K562 (cell line): Measurements from ENCODE around the gene ILF3. TPM values are rescaled to one million over a fixed set of nuclear protein-coding genes. Genes with fewer than 3 reads are reported as not detected.

Experiments
- AFF1 ChIP-seq, 2 experiments: fragments of 450-650 bp; IDR thresholded peaks; 2 replicates each; pipeline ENCODE4 v1.6.1; 2018; ENCODE audit warnings: mild to moderate bottlenecking in 2 of 2, low read depth in 1 of 2; ENCODE audit not compliant: partially characterized antibody in 2 of 2
- ARID1B ChIP-seq: fragments of 450-650 bp; IDR thresholded peaks from 2 replicates; pipeline ENCODE4 v1.6.1; 2016; ENCODE audit warnings: antibody characterized with exemption, mild to moderate bottlenecking, inconsistent platforms
- DPF2 ChIP-seq: fragments of 450-650 bp; IDR thresholded peaks from 2 replicates; pipeline ENCODE4 v1.6.1; 2016
- EHMT2 ChIP-seq: fragments of 450-650 bp; IDR thresholded peaks from 2 replicates; pipeline ENCODE4 v1.6.1; 2018; ENCODE audit warnings: antibody characterized with exemption
- JUN ChIP-seq, 2 experiments: sonication (generic) in 1 of 2; formaldehyde crosslinking in 1 of 2; IDR thresholded peaks; 2 replicates each; pipeline versions ENCODE4 v1.6.1 to v1.8.0; 2012 to 2022; ENCODE audit warnings: borderline replicate concordance in 2 of 2, mild to moderate bottlenecking in 2 of 2, improper control_type of control experiment in 1 of 2, low read depth in 1 of 2, low read length in 1 of 2, missing genetic modification reagents in 1 of 2
- MECOM ChIP-seq: fragments of 250-450 bp; sonication (Bioruptor Pico); IDR thresholded peaks from 2 replicates; pipeline ENCODE4 v1.8.0; 2022; ENCODE audit warnings: inconsistent platforms
- MED1 ChIP-seq: sonication (generic); formaldehyde crosslinking; IDR thresholded peaks from 2 replicates; pipeline ENCODE4 v1.8.1; 2023; ENCODE audit warnings: missing genetic modification reagents, borderline replicate concordance
- MLLT1 ChIP-seq, 2 experiments: fragments of 450-650 bp; IDR thresholded peaks; 2 replicates each; pipeline ENCODE4 v1.6.1; 2016
- NCOR1 ChIP-seq: fragments of 450-650 bp; IDR thresholded peaks from 2 replicates; pipeline ENCODE4 v1.6.1; 2016; ENCODE audit warnings: mild to moderate bottlenecking, moderate library complexity
- PBX2 ChIP-seq, 2 experiments: IDR thresholded peaks in 1 of 2; conservative IDR thresholded peaks in 1 of 2; 2 replicates each; pipeline ENCODE4 v1.6.1; 2016; ENCODE audit warnings: low read depth in 2 of 2, mild to moderate bottlenecking in 1 of 2, missing compliant biosample characterization in 1 of 2, missing genetic modification characterization in 1 of 2, moderate library complexity in 1 of 2
- SMARCA4 ChIP-seq: fragments of 450-650 bp; IDR thresholded peaks from 2 replicates; pipeline ENCODE4 v1.6.1; 2016
- XRCC4 ChIP-seq: IDR thresholded peaks from one replicate; pipeline ENCODE4 v1.6.1; 2011; ENCODE audit not compliant: insufficient read depth, insufficient read length; ENCODE audit errors: extremely low read depth
- polyA plus RNA-seq, 8 experiments: library from polyadenylated mRNA; depleted of rRNA in 4 of 8; stranded (reverse) in 5 of 8; unstranded in 3 of 8; fragments of >200 nt; fragmentation: Nextera tagmentation in 2 of 8; fragmentation: Illumina TruSeq in 1 of 8; extraction: Ambion mirVana in 2 of 8; extraction: Trizol in 1 of 8; gene quantifications; 2 replicates each; pipeline versions ENCODE4 v1.2.1 to v1.2.3, GENCODE V29; 2011 to 2014; ENCODE audit warnings: inconsistent platforms in 1 of 8, missing spikeins in 1 of 8
- total RNA-seq, 7 experiments: library from RNA; depleted of rRNA in 6 of 7; stranded (reverse); fragments of >200 nt in 6 of 7; fragmentation: Illumina TruSeq in 2 of 7; extraction: Trizol in 2 of 7; gene quantifications; 2 replicates each; pipeline versions ENCODE4 v1.2.1 to v1.2.3, GENCODE V29; 2011 to 2021; ENCODE audit warnings: low replicate concordance in 1 of 7
- TF ChIP-seq, protein P1 (sequence below): fragments of 250-450 bp; sonication (Bioruptor Pico); IDR thresholded peaks from 2 replicates; pipeline ENCODE4 v1.4.0; 2020; ENCODE audit warnings: mild to moderate bottlenecking, moderate library complexity, borderline replicate concordance
- TF ChIP-seq, protein P2 (sequence below), 2 experiments: fragments of 450-650 bp in 1 of 2; sonication (generic) in 1 of 2; formaldehyde crosslinking in 1 of 2; IDR thresholded peaks in 1 of 2; conservative IDR thresholded peaks in 1 of 2; 2 replicates each; pipeline versions ENCODE4 v1.6.1 to v1.8.1; 2016 to 2023; ENCODE audit warnings: mild to moderate bottlenecking in 2 of 2, moderate library complexity in 2 of 2, inconsistent platforms in 1 of 2, missing genetic modification reagents in 1 of 2

The ILF3 gene
- total and polyA plus RNA-seq, 9 of the 15 experiments (the other 6 are each of a cell fraction or from before 2014, with no cell fraction given) = 26.0 to 453 (median 175) TPM

DNA sequence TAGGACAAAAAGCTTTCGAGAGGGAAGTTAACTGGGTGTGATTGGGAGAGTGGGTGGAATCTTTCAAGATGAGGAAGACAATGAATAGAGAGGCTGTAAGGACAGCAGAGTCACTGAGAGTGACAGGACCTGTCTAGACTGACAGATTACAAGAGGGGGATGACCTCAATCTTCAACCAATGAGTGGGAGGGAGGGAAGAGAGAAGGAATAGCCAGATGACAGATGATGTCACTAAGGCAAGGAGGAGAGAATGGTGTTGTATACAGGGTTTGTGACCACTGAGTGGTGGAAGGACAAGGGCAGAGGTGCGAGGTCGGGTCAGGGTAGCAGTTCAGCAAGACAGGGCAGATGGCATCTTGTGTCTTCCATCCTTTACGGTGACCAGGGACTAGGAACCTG, 5.8 kb upstream of the ILF3 start (continued):
- TF ChIP-seq, protein P1, sequence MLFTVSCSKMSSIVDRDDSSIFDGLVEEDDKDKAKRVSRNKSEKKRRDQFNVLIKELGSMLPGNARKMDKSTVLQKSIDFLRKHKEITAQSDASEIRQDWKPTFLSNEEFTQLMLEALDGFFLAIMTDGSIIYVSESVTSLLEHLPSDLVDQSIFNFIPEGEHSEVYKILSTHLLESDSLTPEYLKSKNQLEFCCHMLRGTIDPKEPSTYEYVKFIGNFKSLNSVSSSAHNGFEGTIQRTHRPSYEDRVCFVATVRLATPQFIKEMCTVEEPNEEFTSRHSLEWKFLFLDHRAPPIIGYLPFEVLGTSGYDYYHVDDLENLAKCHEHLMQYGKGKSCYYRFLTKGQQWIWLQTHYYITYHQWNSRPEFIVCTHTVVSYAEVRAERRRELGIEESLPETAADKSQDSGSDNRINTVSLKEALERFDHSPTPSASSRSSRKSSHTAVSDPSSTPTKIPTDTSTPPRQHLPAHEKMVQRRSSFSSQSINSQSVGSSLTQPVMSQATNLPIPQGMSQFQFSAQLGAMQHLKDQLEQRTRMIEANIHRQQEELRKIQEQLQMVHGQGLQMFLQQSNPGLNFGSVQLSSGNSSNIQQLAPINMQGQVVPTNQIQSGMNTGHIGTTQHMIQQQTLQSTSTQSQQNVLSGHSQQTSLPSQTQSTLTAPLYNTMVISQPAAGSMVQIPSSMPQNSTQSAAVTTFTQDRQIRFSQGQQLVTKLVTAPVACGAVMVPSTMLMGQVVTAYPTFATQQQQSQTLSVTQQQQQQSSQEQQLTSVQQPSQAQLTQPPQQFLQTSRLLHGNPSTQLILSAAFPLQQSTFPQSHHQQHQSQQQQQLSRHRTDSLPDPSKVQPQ (CRISPR knock-in tag) = no peak
- TF ChIP-seq MED1 (CRISPR knock-in tag) = no peak
- peak; percentile 31; the same call in 1 of the 2 replicates for TF ChIP-seq SMARCA4
- 0 out of 4 replicates have a peak, but pooled peaks of 1 of the 2 experiments have one; percentile 16 for TF ChIP-seq MLLT1 (IDR thresholded peaks at IDR 0.05)
- TF ChIP-seq EHMT2 = peak; percentile 73
- peak; percentile 57; the same call in 1 of the 2 replicates for TF ChIP-seq NCOR1
- TF ChIP-seq ARID1B = peak; percentile 28; the same call in 1 of the 2 replicates
- TF ChIP-seq XRCC4 = no peak
- peak; percentile 39; the same call in 1 of the 2 replicates for TF ChIP-seq DPF2
- TF ChIP-seq AFF1 (IDR thresholded peaks at IDR 0.05; ENCODE audit: low read depth in 1 of 2, partially characterized antibody in 2 of 2) = peak in 1 of 2 experiments; percentile 18
- peak; percentile 83 for TF ChIP-seq MECOM (CRISPR knock-in tag)
- TF ChIP-seq, protein P2, sequence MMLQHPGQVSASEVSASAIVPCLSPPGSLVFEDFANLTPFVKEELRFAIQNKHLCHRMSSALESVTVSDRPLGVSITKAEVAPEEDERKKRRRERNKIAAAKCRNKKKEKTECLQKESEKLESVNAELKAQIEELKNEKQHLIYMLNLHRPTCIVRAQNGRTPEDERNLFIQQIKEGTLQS (IDR thresholded peaks at IDR 0.05) = peak; percentile 94
- TF ChIP-seq, protein P2 (CRISPR knock-in tag; conservative IDR thresholded peaks at IDR 0.05) = no peak
- TF ChIP-seq PBX2 (CRISPR knock-in tag; IDR thresholded peaks at IDR 0.05; ENCODE audit: low read depth) = peak; percentile 64
- peak; percentile 97 for TF ChIP-seq PBX2 (tag; conservative IDR thresholded peaks at IDR 0.05; ENCODE audit: low read depth)
- peak; percentile 84 for TF ChIP-seq JUN (IDR thresholded peaks at IDR 0.05; ENCODE audit: borderline replicate concordance, low read depth, low read length)
- no peak for TF ChIP-seq JUN (CRISPR knock-in tag; IDR thresholded peaks at IDR 0.05; ENCODE audit: borderline replicate concordance)
